SU-DHL-6 (cell line): ENCODE data around the gene SMC4.
"Not testable (repeated sequence)": the region's sequence is repeated elsewhere in the genome, so short reads cannot be mapped to it uniquely, and the experiment has no call there.

Source experiments
- H2AFZ ChIP-seq: fragments of 200-600 bp; sonication (generic); 2 replicates; pipeline ENCODE4 v1.6.1; 2014; ENCODE audit warnings: low read depth, mild to moderate bottlenecking, moderate library complexity, mixed read lengths, antibody characterized with exemption, low read length; ENCODE audit not compliant: severe bottlenecking
- H3F3A ChIP-seq: fragments of 200-600 bp; shearing (Covaris generic); 2 replicates; pipeline ENCODE4 v1.6.0; 2016; ENCODE audit warnings: antibody characterized with exemption, mild to moderate bottlenecking; ENCODE audit not compliant: insufficient read depth
- H3K27ac ChIP-seq: fragments of 200-600 bp; sonication (generic); 2 replicates; pipeline ENCODE4 v1.5.1; 2016; ENCODE audit warnings: low read depth, mild to moderate bottlenecking, low read length, moderate library complexity, mixed read lengths
- H3K27me3 ChIP-seq: fragments of 200-600 bp; sonication (generic), shearing (Covaris generic); 2 replicates; pipeline ENCODE4 v1.6.0; 2014; ENCODE audit warnings: mild to moderate bottlenecking, low read length
- H3K36me3 ChIP-seq: fragments of 200-600 bp; sonication (generic); 2 replicates; pipeline ENCODE4 v1.6.1; 2014; ENCODE audit warnings: mild to moderate bottlenecking, low read length, mixed read lengths
- H3K4me2 ChIP-seq: fragments of 300-600, 200-600 bp; shearing (Covaris generic), sonication (generic); 2 replicates; pipeline ENCODE4 v1.6.0; 2014; ENCODE audit warnings: low read length, low read depth, mild to moderate bottlenecking; ENCODE audit not compliant: poor library complexity, severe bottlenecking
- H3K4me3 ChIP-seq: fragments of 200-600 bp; sonication (generic); 2 replicates; pipeline ENCODE4 v1.5.1; 2014; ENCODE audit warnings: antibody characterized with exemption, low read length, mild to moderate bottlenecking, mixed read lengths; ENCODE audit not compliant: insufficient read depth, poor library complexity, severe bottlenecking
- H3K79me2 ChIP-seq: fragments of 200-600 bp; sonication (generic); 2 replicates; pipeline ENCODE4 v1.6.1; 2014; ENCODE audit warnings: mild to moderate bottlenecking, low read length, moderate library complexity; ENCODE audit not compliant: insufficient read depth
- H3K9ac ChIP-seq: fragments of 200-600 bp; sonication (generic); 2 replicates; pipeline ENCODE4 v1.7.0; 2014; ENCODE audit warnings: mild to moderate bottlenecking, low read length
- H3K9me2 ChIP-seq: fragments of 200-600 bp; sonication (generic); replicated peaks from 2 replicates; pipeline ENCODE4 v1.6.1; 2014; ENCODE audit warnings: low read length; ENCODE audit not compliant: insufficient read depth
- H3K9me3 ChIP-seq: fragments of 200-600 bp; sonication (generic); 2 replicates; pipeline ENCODE4 v1.6.1; 2014; ENCODE audit warnings: low read length, mixed read lengths; ENCODE audit not compliant: insufficient read depth
- H4K20me1 ChIP-seq: fragments of 200-600 bp; sonication (generic); 2 replicates; pipeline ENCODE4 v1.6.1; 2014; ENCODE audit warnings: low read depth, mild to moderate bottlenecking, antibody characterized with exemption, low read length, moderate library complexity, mixed read lengths
- EZH2phosphoT487 ChIP-seq: fragments of 200-600 bp; sonication (generic), shearing (Covaris generic); conservative IDR thresholded peaks from 2 replicates; pipeline ENCODE4 v1.6.1; 2018; ENCODE audit warnings: mild to moderate bottlenecking, antibody characterized with exemption, low read length, moderate library complexity, mixed read lengths
- TF ChIP-seq, protein P1 (sequence below): fragments of 200-600 bp; sonication (generic); IDR thresholded peaks from one replicate; pipeline ENCODE4 v1.5.1; 2017; ENCODE audit warnings: antibody characterized with exemption, mild to moderate bottlenecking, low read length, moderate library complexity; ENCODE audit not compliant: insufficient read depth, poor library complexity, severe bottlenecking

Gene SMC4

DNA sequence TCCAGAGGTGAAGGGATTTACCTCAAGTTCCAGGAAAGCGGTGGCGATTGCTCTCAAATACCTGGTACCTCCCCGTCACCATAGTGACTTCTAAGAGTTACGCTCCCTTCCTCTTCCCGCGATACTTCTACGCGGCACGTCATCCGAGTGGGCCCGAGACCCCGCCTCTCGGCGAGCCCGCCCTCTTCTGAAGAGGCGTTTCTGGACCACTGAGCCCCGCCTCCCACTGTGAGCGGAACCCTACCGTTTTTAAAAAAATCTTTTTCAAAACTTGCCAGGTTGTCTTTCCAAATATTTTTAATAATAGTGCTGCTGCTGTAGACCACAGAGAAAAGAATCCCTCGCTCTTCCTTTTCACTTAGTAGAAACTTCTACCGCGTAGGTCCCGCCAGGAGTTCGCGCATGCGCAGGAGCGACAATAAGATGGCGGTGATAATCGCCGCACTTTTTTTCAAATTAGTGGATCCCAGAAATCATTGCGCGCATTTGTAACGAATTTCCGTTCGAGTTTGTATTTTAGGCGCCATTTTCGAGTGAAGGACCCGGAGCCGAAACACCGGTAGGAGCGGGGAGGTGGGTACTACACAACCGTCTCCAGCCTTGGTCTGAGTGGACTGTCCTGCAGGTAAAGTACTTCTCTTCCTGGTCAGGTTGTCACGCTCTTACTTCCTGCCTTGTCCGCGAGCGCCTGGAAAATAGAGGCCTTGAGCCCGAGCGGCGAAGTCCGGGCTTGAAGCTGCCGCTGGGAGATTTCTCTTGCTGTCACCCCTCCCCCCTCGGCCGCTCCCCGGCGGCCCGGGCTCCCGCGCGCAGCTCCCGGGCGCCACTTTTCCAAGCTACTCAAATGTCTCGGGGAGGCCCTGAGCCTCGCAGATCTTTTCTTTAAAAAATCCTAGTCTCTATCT, at the start of gene SMC4, which contains the start of gene IFT80:
SMC4 (plus strand) TSS at position 526 of the 905 bp plus-strand sequence. CDS start 1,177 bp downstream, outside the sequence.
IFT80 (minus strand) TSS at position 101 of the 905 bp plus-strand sequence. CDS start 14,625 bp downstream, outside the sequence.
- H3K36me3 ChIP-seq: peaks cover 41% of the 10 kb centered on the region
- H3K9me2 ChIP-seq: no peaks in the 10 kb centered on the region
- no peaks in the 10 kb centered on the region for H3K27me3 ChIP-seq
- H3K27ac ChIP-seq: peak within 1 kb of the TSS; percentile 89
- peaks cover 81% of the 10 kb centered on the region for H3K79me2 ChIP-seq
- peaks cover 16% of the 10 kb centered on the region; the same call in 1 of the 2 replicates for H3F3A ChIP-seq
- TF ChIP-seq, protein P1, sequence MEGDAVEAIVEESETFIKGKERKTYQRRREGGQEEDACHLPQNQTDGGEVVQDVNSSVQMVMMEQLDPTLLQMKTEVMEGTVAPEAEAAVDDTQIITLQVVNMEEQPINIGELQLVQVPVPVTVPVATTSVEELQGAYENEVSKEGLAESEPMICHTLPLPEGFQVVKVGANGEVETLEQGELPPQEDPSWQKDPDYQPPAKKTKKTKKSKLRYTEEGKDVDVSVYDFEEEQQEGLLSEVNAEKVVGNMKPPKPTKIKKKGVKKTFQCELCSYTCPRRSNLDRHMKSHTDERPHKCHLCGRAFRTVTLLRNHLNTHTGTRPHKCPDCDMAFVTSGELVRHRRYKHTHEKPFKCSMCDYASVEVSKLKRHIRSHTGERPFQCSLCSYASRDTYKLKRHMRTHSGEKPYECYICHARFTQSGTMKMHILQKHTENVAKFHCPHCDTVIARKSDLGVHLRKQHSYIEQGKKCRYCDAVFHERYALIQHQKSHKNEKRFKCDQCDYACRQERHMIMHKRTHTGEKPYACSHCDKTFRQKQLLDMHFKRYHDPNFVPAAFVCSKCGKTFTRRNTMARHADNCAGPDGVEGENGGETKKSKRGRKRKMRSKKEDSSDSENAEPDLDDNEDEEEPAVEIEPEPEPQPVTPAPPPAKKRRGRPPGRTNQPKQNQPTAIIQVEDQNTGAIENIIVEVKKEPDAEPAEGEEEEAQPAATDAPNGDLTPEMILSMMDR: no peak
- no peak for TF ChIP-seq EZH2phosphoT487
- no peaks in the 10 kb centered on the region for H3K9me3 ChIP-seq
- H4K20me1 ChIP-seq: peaks cover 35% of the 10 kb centered on the region
- peak within 1 kb of the TSS; percentile 57 for H2AFZ ChIP-seq
- peak within 1 kb of the TSS; percentile 94 for H3K4me3 ChIP-seq
- H3K4me2 ChIP-seq: peak within 1 kb of the TSS; percentile 96
- H3K9ac ChIP-seq: peak within 1 kb of the TSS; percentile 98

DNA sequence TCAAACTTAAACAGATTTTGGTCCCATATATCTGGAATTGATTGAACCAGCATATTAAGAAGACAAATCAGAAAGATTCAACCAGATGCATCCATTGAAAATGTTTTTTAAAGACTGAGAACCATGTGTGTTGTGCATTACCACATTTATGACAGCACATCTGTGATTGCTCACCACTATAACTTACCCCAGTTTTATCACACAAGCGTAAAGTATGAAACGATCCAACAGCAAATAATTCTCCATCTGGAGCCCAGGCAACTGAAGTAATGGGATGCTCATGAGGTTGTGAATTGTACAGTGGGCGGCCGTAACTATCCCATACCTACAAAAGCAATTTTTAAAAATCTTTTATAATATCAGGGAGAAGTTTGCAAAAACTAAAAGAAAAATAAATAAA, 43.6 kb upstream of the SMC4 start:
- Histone ChIP-seq H3K9ac (no peak overlapping the region), H3K9me2 (no peaks in the 10 kb centered on the region), H3K27me3 (no peaks in the 10 kb centered on the region), H3K4me2 (no peak overlapping the region), H3K36me3 (no peaks in the 10 kb centered on the region), H3K27ac (no peak overlapping the region), H4K20me1 (no peaks in the 10 kb centered on the region), H2AFZ (no peak overlapping the region), H3K4me3 (no peak overlapping the region), H3K79me2 (no peaks in the 10 kb centered on the region), H3K9me3 (no peaks in the 10 kb centered on the region), H3F3A (no peaks in the 10 kb centered on the region)
- TF ChIP-seq, protein P1: no peak
- no peak for TF ChIP-seq EZH2phosphoT487

DNA sequence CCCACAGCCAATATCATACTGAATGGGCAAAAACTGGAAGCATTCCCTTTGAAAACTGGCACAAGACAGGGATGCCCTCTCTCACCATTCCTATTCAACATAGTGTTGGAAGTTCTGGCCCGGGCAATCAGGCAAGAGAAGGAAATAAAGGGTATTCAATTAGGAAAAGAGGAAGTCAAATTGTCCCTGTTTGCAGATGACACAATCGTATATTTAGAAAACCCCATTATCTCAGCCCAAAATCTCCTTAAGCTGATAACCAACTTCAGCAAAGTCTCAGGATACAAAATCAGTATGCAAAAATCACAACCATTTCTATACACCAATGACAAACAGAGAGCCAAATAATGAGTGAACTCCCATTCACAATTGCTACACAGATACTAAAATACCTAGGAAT, 36.6 kb upstream of the SMC4 start:
- H3K9me2 ChIP-seq: not testable (repeated sequence)

More for the DNA sequence above, 36.6 kb upstream of the SMC4 start:
- not testable (repeated sequence) for H3K36me3 ChIP-seq, H3K27ac ChIP-seq, H3K4me2 ChIP-seq, H3F3A ChIP-seq, H3K9me3 ChIP-seq, H2AFZ ChIP-seq, H3K9ac ChIP-seq, H3K4me3 ChIP-seq, H4K20me1 ChIP-seq, H3K27me3 ChIP-seq, H3K79me2 ChIP-seq
